GM12878 (cell line): Measurements from ENCODE around the gene DPY19L2. TPM values are rescaled to one million over a fixed set of nuclear protein-coding genes. Genes with fewer than 3 reads are reported as not detected.
"Not testable (repeated sequence)": the region's sequence is repeated elsewhere in the genome, so short reads cannot be mapped to it uniquely, and the experiment has no call there.

Source experiments
- ATAC-seq: fragments of 200-7000 bp; cut with Tn5 transposase; 3 replicates; pipeline ENCODE4 v1.9.1; 2020; ENCODE audit warnings: mild to moderate bottlenecking, moderate library complexity
- BruUV-seq: library from RNA; stranded (reverse); fragments of 400-500 nt; replicated peaks from 2 replicates; lab custom pipeline; 2021; lab: Mats Ljungman, UMichigan
- CTCF ChIA-PET: fragments of 300-600 bp; sonication (Branson Sonifier 250); formaldehyde crosslinking; extraction: SDS; loops from one replicate; lab custom pipeline; 2021; ENCODE audit warnings: inconsistent platforms; lab: Yijun Ruan, JAX
- POLR2A ChIA-PET: fragments of 350-600 bp; formaldehyde crosslinking; extraction: SDS; loops from one replicate; lab custom pipeline; 2021; ENCODE audit warnings: inconsistent platforms; lab: Charles Lee
- RAD21 ChIA-PET: fragments of 300-600 bp; sonication (Branson Sonifier 250); formaldehyde crosslinking; loops from one replicate; lab custom pipeline; 2023; ENCODE audit warnings: antibody characterized with exemption; ENCODE audit not compliant: unreplicated experiment; lab: Charles Lee
- SMC1A ChIA-PET: fragments of 300-600 bp; sonication (Branson Sonifier 250); formaldehyde crosslinking; loops from one replicate; lab custom pipeline; 2023; ENCODE audit not compliant: unreplicated experiment, uncharacterized antibody; lab: Charles Lee
- DNase-seq: peaks from one replicate; pipeline ENCODE4 v3.0.0-alpha.2; 2011; ENCODE audit warnings: low read depth, low spot score
- FAIRE-seq: peaks from 3 replicates; lab custom pipeline; 2011; peaks lifted over from hg19 to GRCh38; lab: Jason Lieb, UNC
- H2AFZ ChIP-seq: 2 replicates; pipeline ENCODE4 v1.6.0; 2011; ENCODE audit warnings: low read depth, low read length, control low read depth; ENCODE audit not compliant: control insufficient read depth
- H3K27ac ChIP-seq: 2 replicates; pipeline ENCODE4 v1.5.1; 2011; ENCODE audit warnings: control low read depth; ENCODE audit not compliant: control insufficient read depth, insufficient read depth
- H3K27me3 ChIP-seq, 2 experiments: replicated peaks in 1 of 2; 2 replicates each; pipeline versions ENCODE4 v1.6.0 to v1.6.1; 2011; ENCODE audit warnings: low read length in 1 of 2; ENCODE audit not compliant: control insufficient read depth in 2 of 2, insufficient read depth in 2 of 2
- H3K36me3 ChIP-seq, 2 experiments: 2 replicates each; pipeline ENCODE4 v1.5.1; 2011; ENCODE audit warnings: low read length in 1 of 2; ENCODE audit not compliant: control insufficient read depth in 2 of 2, insufficient read depth in 2 of 2
- H3K4me1 ChIP-seq: 2 replicates; pipeline ENCODE4 v1.6.1; 2011; ENCODE audit warnings: mild to moderate bottlenecking, low read length, moderate library complexity, mixed read lengths; ENCODE audit not compliant: control insufficient read depth, insufficient read depth
- H3K4me2 ChIP-seq: 2 replicates; pipeline ENCODE4 v1.6.0; 2011; ENCODE audit warnings: control low read depth; ENCODE audit not compliant: control insufficient read depth, insufficient read depth
- H3K4me3 ChIP-seq: fragments of 200-600 bp; sonication (generic); 2 replicates; pipeline ENCODE4 v1.5.1; 2016
- H3K79me2 ChIP-seq: 2 replicates; pipeline ENCODE4 v1.6.0; 2011; ENCODE audit warnings: low read length; ENCODE audit not compliant: control insufficient read depth, insufficient read depth
- H3K9ac ChIP-seq: 2 replicates; pipeline ENCODE4 v1.8.0; 2011; ENCODE audit warnings: low read length, control low read depth, mixed read lengths; ENCODE audit not compliant: control insufficient read depth, insufficient read depth
- H3K9me3 ChIP-seq: replicated peaks from 3 replicates; pipeline ENCODE4 v1.5.1; 2011; ENCODE audit warnings: mild to moderate bottlenecking, low read length; ENCODE audit not compliant: control insufficient read depth, insufficient read depth
- H4K20me1 ChIP-seq: 2 replicates; pipeline ENCODE4 v1.6.0; 2011; ENCODE audit not compliant: control insufficient read depth, insufficient read depth
- WGBS: methylation state at CpG from one replicate; pipeline ENCODE4 v1.1.6; 2016; ENCODE audit warnings: low lambda C conversion rate; ENCODE audit not compliant: insufficient replicate concordance, insufficient coverage; ENCODE audit errors: missing lambda C conversion rate; 5-methylcytosine and 5-hydroxymethylcytosine counted together
- in situ Hi-C: fragments of 300-500 bp; cut with MboI; formaldehyde crosslinking; loops from 9 replicates; pipeline ENCODE4 v1.14.3; 2018; ENCODE audit warnings: mixed read lengths
- intact Hi-C: fragments of 100-400 bp; cut with micrococcal nuclease; formaldehyde crosslinking; loops from one replicate; pipeline ENCODE4 v1.14.2; 2022; ENCODE audit not compliant: unreplicated experiment
- polyA plus RNA-seq, 11 experiments: library from polyadenylated mRNA; depleted of rRNA in 4 of 11; unstranded in 6 of 11; stranded (reverse) in 5 of 11; fragments of >200 nt; fragmentation: Nextera tagmentation in 4 of 11; fragmentation: Illumina TruSeq in 1 of 11; extraction: Ambion mirVana in 4 of 11; extraction: Trizol in 1 of 11; gene quantifications; 1 replicate in 1 of 11; 2 replicates in 10 of 11; pipeline versions ENCODE4 v1.2.1 to v1.2.3, GENCODE V29; 2011 to 2016; ENCODE audit warnings: inconsistent platforms in 2 of 11, missing spikeins in 2 of 11, low read depth in 1 of 11
- total RNA-seq, 4 experiments: library from RNA; depleted of rRNA in 3 of 4; stranded (reverse); fragments of >200 nt in 3 of 4; fragmentation: Illumina TruSeq in 1 of 4; extraction: Trizol in 1 of 4; gene quantifications; 2 replicates each; pipeline versions ENCODE4 v1.2.1 to v1.2.3, GENCODE V29; 2013 to 2021

Gene DPY19L2
- total and polyA plus RNA-seq, 10 of the 15 experiments (the other 5 are each of a cell fraction or from before 2014, with no cell fraction given) = 0.04 to 1.0 (median 0.18) TPM; not detected in 4

- intact Hi-C loops, H3K4me2 ChIP-seq, DNase-seq, H3K27me3 ChIP-seq, H2AFZ ChIP-seq, CTCF ChIA-PET, in situ Hi-C loops, POLR2A ChIA-PET, H3K4me1 ChIP-seq, H3K79me2 ChIP-seq, H3K27ac ChIP-seq, FAIRE-seq, SMC1A ChIA-PET, H3K9ac ChIP-seq, ATAC-seq, H3K9me3 ChIP-seq, BruUV-seq, H3K4me3 ChIP-seq, RAD21 ChIA-PET, H3K36me3 ChIP-seq, H4K20me1 ChIP-seq: not testable (repeated sequence)
- WGBS = 29% methylated on average over 4 of the region's 4 CpGs
Observed at GRCh38 chr12:63624258-63624657, 44.0 kb downstream of the DPY19L2 start.

GRCh38 chr12:63615544-63615943, 52.7 kb downstream of the DPY19L2 start:
- WGBS = 0% methylated on average over 1 of the region's 1 CpG
- SMC1A ChIA-PET, POLR2A ChIA-PET, H4K20me1 ChIP-seq, H3K9me3 ChIP-seq, DNase-seq, H3K4me2 ChIP-seq, H2AFZ ChIP-seq, H3K36me3 ChIP-seq, H3K79me2 ChIP-seq, RAD21 ChIA-PET, BruUV-seq, intact Hi-C loops, H3K4me3 ChIP-seq, ATAC-seq, CTCF ChIA-PET, FAIRE-seq, H3K27me3 ChIP-seq, H3K4me1 ChIP-seq, in situ Hi-C loops, H3K9ac ChIP-seq, H3K27ac ChIP-seq: not testable (repeated sequence)

- H4K20me1 ChIP-seq, H3K4me2 ChIP-seq, H3K27me3 ChIP-seq, H3K9me3 ChIP-seq, in situ Hi-C loops, H3K79me2 ChIP-seq, H2AFZ ChIP-seq, POLR2A ChIA-PET, H3K4me1 ChIP-seq, intact Hi-C loops, SMC1A ChIA-PET, H3K9ac ChIP-seq, CTCF ChIA-PET, H3K27ac ChIP-seq, FAIRE-seq, BruUV-seq, H3K4me3 ChIP-seq, RAD21 ChIA-PET, DNase-seq, H3K36me3 ChIP-seq: not testable (repeated sequence)
- no CpG with 5 or more reads among the region's 2 CpGs for WGBS
- ATAC-seq = peak; percentile 78
Observed at GRCh38 chr12:63611285-63611684, 57.0 kb downstream of the DPY19L2 start.

GRCh38 chr12:63609281-63609680, 59.0 kb downstream of the DPY19L2 start:
- H3K27me3 ChIP-seq, FAIRE-seq, H3K9ac ChIP-seq, SMC1A ChIA-PET, H3K79me2 ChIP-seq, in situ Hi-C loops, RAD21 ChIA-PET, DNase-seq, POLR2A ChIA-PET, BruUV-seq, CTCF ChIA-PET, H3K27ac ChIP-seq, H3K4me1 ChIP-seq, H3K4me3 ChIP-seq, intact Hi-C loops, H3K36me3 ChIP-seq, H3K4me2 ChIP-seq, H2AFZ ChIP-seq, H3K9me3 ChIP-seq, H4K20me1 ChIP-seq: not testable (repeated sequence)
- ATAC-seq = peak; percentile 15; the same call in 1 of the 3 replicates
